Vagina (tissue), 2 donors: Measurements from ENCODE around the gene SCARB1. TPM values are rescaled to one million over a fixed set of nuclear protein-coding genes. Genes with fewer than 3 reads are reported as not detected.
A peak's percentile ranks its signal among the peaks of the same experiment; 100 is the strongest.

Experiments
- DNase-seq, 2 donors: peaks; one replicate each; pipeline ENCODE4 v3.0.0-alpha.2; 2017; ENCODE audit errors: extremely low spot score in 2 of 2
- H3K27ac ChIP-seq: fragments of 200-600 bp; sonication (generic); one replicate; pipeline ENCODE4 v1.5.1; 2019
- H3K27me3 ChIP-seq: fragments of 200-600 bp; sonication (generic); one replicate; pipeline ENCODE4 v1.5.1; 2019
- H3K36me3 ChIP-seq, 2 donors: fragments of 200-600 bp; sonication (generic); one replicate each; pipeline ENCODE4 v1.5.1; 2017 to 2019
- H3K4me1 ChIP-seq: fragments of 200-600 bp; sonication (generic); one replicate; pipeline ENCODE4 v1.5.1; 2019
- H3K4me3 ChIP-seq, 2 donors: fragments of 200-600 bp; sonication (generic); 1 replicate in 1 of 2; 2 replicates in 1 of 2; pipeline ENCODE4 v1.5.1; 2016 to 2019
- H3K9me3 ChIP-seq: fragments of 200-600 bp; sonication (generic); one replicate; pipeline ENCODE4 v1.5.1; 2019
- CTCF ChIP-seq, 3 experiments: fragments of 450-650 bp in 2 of 3; fragments of 200-600 bp in 1 of 3; sonication (generic) in 1 of 3; IDR thresholded peaks; one replicate each; pipeline ENCODE4 v1.5.1; 2017 to 2019; ENCODE audit warnings: antibody characterized with exemption in 3 of 3, mild to moderate bottlenecking in 2 of 3, moderate library complexity in 2 of 3
- POLR2A ChIP-seq, 2 donors: fragments of 450-650 bp; IDR thresholded peaks; one replicate each; pipeline ENCODE4 v1.6.1; 2017; ENCODE audit warnings: antibody characterized with exemption in 2 of 2, mild to moderate bottlenecking in 2 of 2, moderate library complexity in 2 of 2
- POLR2AphosphoS5 ChIP-seq, 2 donors: sonication (generic); formaldehyde crosslinking; IDR thresholded peaks; one replicate each; pipeline ENCODE4 v1.9.0; 2017; ENCODE audit warnings: antibody characterized with exemption in 2 of 2, mild to moderate bottlenecking in 2 of 2, low read depth in 1 of 2; ENCODE audit not compliant: insufficient read depth in 1 of 2
- intact Hi-C: fragments of 100-400 bp; cut with DNase I; formaldehyde crosslinking; loops from one replicate; pipeline ENCODE4 v1.15.1; 2023
- total RNA-seq: library from RNA; depleted of rRNA; stranded (reverse); fragments of >200 nt; gene quantifications from one replicate; pipeline ENCODE4 v1.2.3, GENCODE V29; 2016

Gene SCARB1
- total RNA-seq, 1 donor from 2014 or later, result 20.6 TPM

- DNase-seq, result no peak
- TF ChIP-seq CTCF (IDR thresholded peaks at IDR 0.05) (no peak), POLR2A (IDR thresholded peaks at IDR 0.05) (no peak), POLR2AphosphoS5 (IDR thresholded peaks at IDR 0.05; ENCODE audit: insufficient read depth in 1 of 2, low read depth in 1 of 2) (no peak)
- H3K36me3 ChIP-seq, result no peaks in the 10 kb centered on the region
- H3K4me1 ChIP-seq, result peaks cover 8% of the 10 kb centered on the region
- H3K27ac ChIP-seq, result no peak overlapping the region
- no peak overlapping the region for H3K4me3 ChIP-seq
- no peaks in the 10 kb centered on the region for H3K27me3 ChIP-seq
- intact Hi-C loops, result no loop called here
- H3K9me3 ChIP-seq, result no peaks in the 10 kb centered on the region
These were observed 8.5 kb upstream of the SCARB1 start for GRCh38 chr12:124872068-124872719.

GRCh38 chr12:124871297-124871696, 7.6 kb upstream of the SCARB1 start:
- no peak overlapping the region for H3K27ac ChIP-seq
- no peak for TF ChIP-seq CTCF (IDR thresholded peaks at IDR 0.05)
- TF ChIP-seq POLR2A (IDR thresholded peaks at IDR 0.05), result no peak
- no peak for TF ChIP-seq POLR2AphosphoS5 (IDR thresholded peaks at IDR 0.05; ENCODE audit: insufficient read depth in 1 of 2, low read depth in 1 of 2)
- no peak for DNase-seq
- intact Hi-C loops, result no loop called here
- no peaks in the 10 kb centered on the region for H3K9me3 ChIP-seq
- no peaks in the 10 kb centered on the region for H3K27me3 ChIP-seq
- H3K4me1 ChIP-seq, result peaks cover 8% of the 10 kb centered on the region
- H3K36me3 ChIP-seq, result no peaks in the 10 kb centered on the region
- no peak overlapping the region for H3K4me3 ChIP-seq

- no peak overlapping the region for H3K4me3 ChIP-seq
- H3K9me3 ChIP-seq, result no peaks in the 10 kb centered on the region
- no peaks in the 10 kb centered on the region for H3K27me3 ChIP-seq
- H3K27ac ChIP-seq, result no peak overlapping the region
- intact Hi-C loops, result no loop called here
- TF ChIP-seq CTCF (IDR thresholded peaks at IDR 0.05) (no peak), POLR2A (IDR thresholded peaks at IDR 0.05) (no peak), POLR2AphosphoS5 (IDR thresholded peaks at IDR 0.05; ENCODE audit: insufficient read depth in 1 of 2, low read depth in 1 of 2) (no peak)
- peaks cover 8% of the 10 kb centered on the region for H3K4me1 ChIP-seq
- H3K36me3 ChIP-seq, result no peaks in the 10 kb centered on the region
- DNase-seq, result no peak
These were observed 6.9 kb upstream of the SCARB1 start for GRCh38 chr12:124870515-124870914.

- TF ChIP-seq CTCF (IDR thresholded peaks at IDR 0.05), result no peak
- TF ChIP-seq POLR2AphosphoS5 (IDR thresholded peaks at IDR 0.05; ENCODE audit: insufficient read depth in 1 of 2, low read depth in 1 of 2), result peak in 1 of 2 donors; percentile 13
- no peak for TF ChIP-seq POLR2A (IDR thresholded peaks at IDR 0.05)
- no peak overlapping the region for H3K27ac ChIP-seq
- no peak for DNase-seq
- H3K9me3 ChIP-seq, result no peaks in the 10 kb centered on the region
- H3K4me3 ChIP-seq, result no peak overlapping the region
- intact Hi-C loops, result no loop called here
- peaks cover 9% of the 10 kb centered on the region for H3K4me1 ChIP-seq
- H3K36me3 ChIP-seq, result no peaks in the 10 kb centered on the region
- no peaks in the 10 kb centered on the region for H3K27me3 ChIP-seq
These were observed 5.5 kb upstream of the SCARB1 start for GRCh38 chr12:124869059-124869665.
